Dermis microvascular lymphatic vessel endothelial cell (primary cell): ENCODE results near the gene EDN3. TPM values are rescaled to one million over a fixed set of nuclear protein-coding genes. Genes with fewer than 3 reads are reported as not detected.

Experiments
- DNase-seq, 2 donors: peaks; one replicate each; pipeline versions ENCODE4 v3.0.0 to v3.0.0-alpha.2; 2010; ENCODE audit warnings: low read depth in 2 of 2
- total RNA-seq: library from RNA; depleted of rRNA; stranded (reverse); fragments of >200 nt; gene quantifications from 2 replicates; pipeline ENCODE4 v1.2.1, GENCODE V29; 2014

EDN3 gene
- total RNA-seq, result not detected in 2 replicates

GRCh38 chr20:59300333-59301081 lies at the start of gene EDN3:
EDN3 (plus strand) TSS chr20:59300611; CDS start chr20:59300813, 202 bp downstream.
- no peak for DNase-seq

- DNase-seq, result no peak
Measured at GRCh38 chr20:59253325-59253724, 47.1 kb upstream of the EDN3 start.

- no peak for DNase-seq
Measured at GRCh38 chr20:59253779-59254319, 46.6 kb upstream of the EDN3 start.

- DNase-seq, result no peak
Measured at GRCh38 chr20:59255256-59255655, 45.2 kb upstream of the EDN3 start.

- DNase-seq, result no peak
Measured at GRCh38 chr20:59258221-59258621, 42.2 kb upstream of the EDN3 start.

- no peak for DNase-seq
Measured at GRCh38 chr20:59259946-59260345, 40.5 kb upstream of the EDN3 start.

- no peak for DNase-seq
Measured at GRCh38 chr20:59265298-59265697, 35.1 kb upstream of the EDN3 start.

GRCh38 chr20:59268870-59269269 lies 31.5 kb upstream of the EDN3 start:
- no peak for DNase-seq

- DNase-seq, result no peak
Measured at GRCh38 chr20:59269411-59270025, 30.9 kb upstream of the EDN3 start.

GRCh38 chr20:59270380-59270779 lies 30.0 kb upstream of the EDN3 start:
- no peak for DNase-seq

- no peak for DNase-seq
Measured at GRCh38 chr20:59273739-59274357, 26.6 kb upstream of the EDN3 start.

- DNase-seq, result no peak
Measured at GRCh38 chr20:59276938-59277337, 23.5 kb upstream of the EDN3 start.

- DNase-seq, result no peak
Measured at GRCh38 chr20:59284470-59284869, 15.9 kb upstream of the EDN3 start.

GRCh38 chr20:59289994-59290393 lies 10.4 kb upstream of the EDN3 start:
- no peak for DNase-seq

- DNase-seq, result no peak
Measured at GRCh38 chr20:59291740-59292383, 8.5 kb upstream of the EDN3 start.

GRCh38 chr20:59295531-59295930 lies 4.9 kb upstream of the EDN3 start:
- no peak for DNase-seq

- no peak for DNase-seq
Measured at GRCh38 chr20:59297686-59298085, 2.7 kb upstream of the EDN3 start.

GRCh38 chr20:59299945-59300332 lies 472 bp upstream of the EDN3 start:
- DNase-seq, result no peak

- DNase-seq, result no peak
Measured at GRCh38 chr20:59301343-59302007, 1.1 kb downstream of the EDN3 start.

- no peak for DNase-seq
Measured at GRCh38 chr20:59305908-59306655, 5.7 kb downstream of the EDN3 start.

GRCh38 chr20:59307270-59307669 lies 6.9 kb downstream of the EDN3 start:
- no peak for DNase-seq
